K562 (cell line): Measurements from ENCODE around the gene ST6GALNAC1. TPM values are rescaled to one million over a fixed set of nuclear protein-coding genes. Genes with fewer than 3 reads are reported as not detected.

Experiments
- CEBPG ChIP-seq, 3 experiments: fragments of 200-800 bp in 1 of 3; sonication (Bioruptor generic) in 1 of 3; sonication (generic) in 1 of 3; formaldehyde crosslinking in 1 of 3; IDR thresholded peaks in 2 of 3; conservative IDR thresholded peaks in 1 of 3; 2 replicates each; pipeline versions ENCODE4 v1.6.1 to v1.8.0; 2016 to 2022; ENCODE audit warnings: missing compliant biosample characterization in 2 of 3, missing genetic modification characterization in 2 of 3, mild to moderate bottlenecking in 1 of 3, missing genetic modification reagents in 1 of 3
- ETS1 ChIP-seq: conservative IDR thresholded peaks from 2 replicates; pipeline ENCODE4 v1.6.1; 2011; ENCODE audit warnings: low read depth, mild to moderate bottlenecking, low read length; ENCODE audit not compliant: control insufficient read depth
- HDAC6 ChIP-seq: IDR thresholded peaks from 2 replicates; pipeline ENCODE4 v1.6.1; 2012; ENCODE audit warnings: low read depth, mild to moderate bottlenecking, control low read depth, inconsistent platforms, low read length, moderate library complexity
- HNRNPUL1 ChIP-seq: fragments of 200-400 bp; formaldehyde crosslinking; IDR thresholded peaks from 2 replicates; pipeline ENCODE4 v1.6.1; 2017; ENCODE audit warnings: low read length
- PATZ1 ChIP-seq: fragments of 250-450 bp; sonication (Bioruptor Pico); IDR thresholded peaks from 2 replicates; pipeline ENCODE4 v1.5.0; 2020; ENCODE audit warnings: mild to moderate bottlenecking, borderline replicate concordance
- RBM22 ChIP-seq: fragments of 200-400 bp; formaldehyde crosslinking; IDR thresholded peaks from 2 replicates; pipeline ENCODE4 v1.6.1; 2018; ENCODE audit warnings: low read length, low read depth; ENCODE audit not compliant: poor library complexity, severe bottlenecking
- SIRT6 ChIP-seq: IDR thresholded peaks from one replicate; pipeline ENCODE4 v1.6.1; 2012; ENCODE audit warnings: low read depth, mild to moderate bottlenecking, control low read depth, inconsistent platforms, low read length, moderate library complexity
- ZBTB40 ChIP-seq, 2 experiments: fragments of 450-650 bp in 1 of 2; sonication (generic) in 1 of 2; formaldehyde crosslinking in 1 of 2; IDR thresholded peaks; 2 replicates each; pipeline versions ENCODE4 v1.7.1 to v1.9.0; 2016 to 2022; ENCODE audit warnings: inconsistent platforms in 1 of 2, mild to moderate bottlenecking in 1 of 2, missing genetic modification reagents in 1 of 2
- ZNF639 ChIP-seq, 2 experiments: fragments of 200-800 bp in 1 of 2; sonication (Bioruptor generic) in 1 of 2; sonication (generic) in 1 of 2; formaldehyde crosslinking in 1 of 2; IDR thresholded peaks in 1 of 2; conservative IDR thresholded peaks in 1 of 2; 2 replicates each; pipeline versions ENCODE4 v1.5.0 to v1.6.1; 2016 to 2020; ENCODE audit warnings: missing compliant biosample characterization in 1 of 2, missing genetic modification characterization in 1 of 2, missing genetic modification reagents in 1 of 2
- ZNF830 ChIP-seq: fragments of 250-450 bp; sonication (Bioruptor Pico); IDR thresholded peaks from 2 replicates; pipeline ENCODE4 v1.5.0; 2021; ENCODE audit warnings: mild to moderate bottlenecking
- polyA plus RNA-seq, 8 experiments: library from polyadenylated mRNA; depleted of rRNA in 4 of 8; stranded (reverse) in 5 of 8; unstranded in 3 of 8; fragments of >200 nt; fragmentation: Nextera tagmentation in 2 of 8; fragmentation: Illumina TruSeq in 1 of 8; extraction: Ambion mirVana in 2 of 8; extraction: Trizol in 1 of 8; gene quantifications; 2 replicates each; pipeline versions ENCODE4 v1.2.1 to v1.2.3, GENCODE V29; 2011 to 2014; ENCODE audit warnings: inconsistent platforms in 1 of 8, missing spikeins in 1 of 8
- total RNA-seq, 7 experiments: library from RNA; depleted of rRNA in 6 of 7; stranded (reverse); fragments of >200 nt in 6 of 7; fragmentation: Illumina TruSeq in 2 of 7; extraction: Trizol in 2 of 7; gene quantifications; 2 replicates each; pipeline versions ENCODE4 v1.2.1 to v1.2.3, GENCODE V29; 2011 to 2021; ENCODE audit warnings: low replicate concordance in 1 of 7

Gene ST6GALNAC1
- total and polyA plus RNA-seq, 9 of the 15 experiments (the other 6 are each of a cell fraction or from before 2014, with no cell fraction given), result 20.6 to 68.4 (median 50.5) TPM

GRCh38 chr17:76641501-76641900 is 2.1 kb downstream of the ST6GALNAC1 start (continued):
- no peak for TF ChIP-seq RBM22
- TF ChIP-seq HDAC6, result no peak
- TF ChIP-seq PATZ1 (CRISPR knock-in tag), result no peak
- TF ChIP-seq SIRT6, result no peak
- 0 out of 2 replicates have a peak, but pooled peaks have one; percentile 40 for TF ChIP-seq ZBTB40 (IDR thresholded peaks at IDR 0.05)
- TF ChIP-seq ZBTB40 (CRISPR knock-in tag; IDR thresholded peaks at IDR 0.05), result no peak
- no peak for TF ChIP-seq ETS1
- TF ChIP-seq CEBPG (CRISPR knock-in tag; IDR thresholded peaks at IDR 0.05), result 0 out of 2 replicates have a peak, but pooled peaks have one; percentile 38
- TF ChIP-seq CEBPG (tag; conservative IDR thresholded peaks at IDR 0.05 in 1 of 2, IDR thresholded peaks at IDR 0.05 in 1 of 2), result no peak
- no peak for TF ChIP-seq ZNF639 (CRISPR knock-in tag; conservative IDR thresholded peaks at IDR 0.05 in 1 of 2, IDR thresholded peaks at IDR 0.05 in 1 of 2)
- no peak for TF ChIP-seq HNRNPUL1
- no peak for TF ChIP-seq ZNF830 (CRISPR knock-in tag)
